ENCODE data around the gene AK8.

Gene AK8

GRCh38 chr9:132726576-132727130 lies 151.4 kb downstream of the AK8 start:
- Histone ChIP-seq H3K14ac (ENCODE audit: low read length) (no peak overlapping the region), H3K36me3 (replicated peaks in 1 of 2; ENCODE audit: control insufficient read depth in 2 of 2, insufficient read depth in 2 of 2, low read length in 2 of 2) (no peaks in the 10 kb centered on the region), H3K9me3 (replicated peaks in 1 of 2; ENCODE audit: control insufficient read depth in 2 of 2, insufficient read depth in 1 of 2, low read depth in 1 of 2, low read length in 2 of 2) (no peaks in the 10 kb centered on the region), H3K4me2 (ENCODE audit: insufficient read depth, low read length, poor library complexity, severe bottlenecking) (no peak overlapping the region), H4K91ac (ENCODE audit: low read depth, low read length, poor library complexity) (no peak overlapping the region), H3K4me1 (ENCODE audit: control insufficient read depth in 2 of 2, insufficient read depth in 1 of 2, low read depth in 1 of 2, low read length in 2 of 2) (peaks cover 0 to 2% of the 10 kb centered on the region in 2 donors), H3K18ac (ENCODE audit: low read length) (no peak overlapping the region), H3K4ac (ENCODE audit: low read length) (no peak overlapping the region), H2BK5ac (ENCODE audit: low read length) (no peak overlapping the region), H2BK15ac (ENCODE audit: low read length) (no peak overlapping the region), H2AK5ac (ENCODE audit: low read depth, low read length) (no peak overlapping the region), H3K23ac (ENCODE audit: low read depth, low read length, poor library complexity) (no peak overlapping the region), H2BK120ac (ENCODE audit: low read depth, low read length) (no peak overlapping the region), H4K8ac (ENCODE audit: low read depth, low read length) (no peak overlapping the region), H2AFZ (ENCODE audit: low read length) (no peak overlapping the region), H3K27ac (replicated peaks; ENCODE audit: low read length) (no peak overlapping the region), H3K27me3 (ENCODE audit: control insufficient read depth in 3 of 3, insufficient read depth in 3 of 3, low read depth in 1 of 3, low read length in 3 of 3) (peaks cover 0 to 11% (median 0%) of the 10 kb centered on the region in 3 experiments), H3K79me1 (ENCODE audit: low read depth, low read length) (no peaks in the 10 kb centered on the region), H3K4me3 (ENCODE audit: low read length in 2 of 2) (no peak overlapping the region), H3K9ac (ENCODE audit: low read depth, low read length, poor library complexity) (no peak overlapping the region), H2BK12ac (ENCODE audit: low read length) (no peak overlapping the region)
- DNase-seq (ENCODE audit: low spot score): no peak
- WGBS, 2 donors (ENCODE audit: extremely low coverage in 2 of 2, insufficient read length in 2 of 2, insufficient replicate concordance in 1 of 2): no CpG with 5 or more reads among the region's 8 CpGs

GRCh38 chr9:132725306-132725705 lies 152.8 kb downstream of the AK8 start:
- no CpG with 5 or more reads among the region's 13 CpGs for WGBS, 2 donors (ENCODE audit: extremely low coverage in 2 of 2, insufficient read length in 2 of 2, insufficient replicate concordance in 1 of 2)

GRCh38 chr9:132723809-132724208 lies 154.3 kb downstream of the AK8 start:
- DNase-seq (ENCODE audit: low spot score): no peak
- H2BK15ac ChIP-seq (ENCODE audit: low read length): no peak overlapping the region
- H2BK12ac ChIP-seq (ENCODE audit: low read length): no peak overlapping the region
- peaks cover 0 to 2% of the 10 kb centered on the region in 2 donors for H3K4me1 ChIP-seq (ENCODE audit: control insufficient read depth in 2 of 2, insufficient read depth in 1 of 2, low read depth in 1 of 2, low read length in 2 of 2)
- H2AK5ac ChIP-seq (ENCODE audit: low read depth, low read length): no peak overlapping the region
- H3K14ac ChIP-seq (ENCODE audit: low read length): peak overlapping the region; percentile 48
- no peak overlapping the region for H3K18ac ChIP-seq (ENCODE audit: low read length)
- H3K27me3 ChIP-seq (ENCODE audit: control insufficient read depth in 3 of 3, insufficient read depth in 3 of 3, low read depth in 1 of 3, low read length in 3 of 3): peaks cover 0 to 11% (median 0%) of the 10 kb centered on the region in 3 experiments
- H3K36me3 ChIP-seq (replicated peaks in 1 of 2; ENCODE audit: control insufficient read depth in 2 of 2, insufficient read depth in 2 of 2, low read length in 2 of 2): no peaks in the 10 kb centered on the region
- H3K79me1 ChIP-seq (ENCODE audit: low read depth, low read length): no peaks in the 10 kb centered on the region
- H4K91ac ChIP-seq (ENCODE audit: low read depth, low read length, poor library complexity): no peak overlapping the region
- H2AFZ ChIP-seq (ENCODE audit: low read length): no peak overlapping the region
- H3K4me3 ChIP-seq (ENCODE audit: low read length in 2 of 2): no peak overlapping the region
- no peak overlapping the region for H2BK5ac ChIP-seq (ENCODE audit: low read length)
- no peak overlapping the region for H2BK120ac ChIP-seq (ENCODE audit: low read depth, low read length)
- H4K8ac ChIP-seq (ENCODE audit: low read depth, low read length): no peak overlapping the region
- no CpG with 5 or more reads among the region's 4 CpGs for WGBS, 2 donors (ENCODE audit: extremely low coverage in 2 of 2, insufficient read length in 2 of 2, insufficient replicate concordance in 1 of 2)
- H3K4ac ChIP-seq (ENCODE audit: low read length): no peak overlapping the region
- H3K27ac ChIP-seq (replicated peaks; ENCODE audit: low read length): no peak overlapping the region
- H3K9me3 ChIP-seq (replicated peaks in 1 of 2; ENCODE audit: control insufficient read depth in 2 of 2, insufficient read depth in 1 of 2, low read depth in 1 of 2, low read length in 2 of 2): no peaks in the 10 kb centered on the region
- H3K9ac ChIP-seq (ENCODE audit: low read depth, low read length, poor library complexity): no peak overlapping the region
- H3K23ac ChIP-seq (ENCODE audit: low read depth, low read length, poor library complexity): peak overlapping the region; percentile 25
- H3K4me2 ChIP-seq (ENCODE audit: insufficient read depth, low read length, poor library complexity, severe bottlenecking): no peak overlapping the region

More at GRCh38 chr9:132725306-132725705, 152.8 kb downstream of the AK8 start:
- no peak overlapping the region for H2AFZ ChIP-seq (ENCODE audit: low read length)
- no peak overlapping the region for H3K4me3 ChIP-seq (ENCODE audit: low read length in 2 of 2)
- no peak overlapping the region for H3K23ac ChIP-seq (ENCODE audit: low read depth, low read length, poor library complexity)
- H2AK5ac ChIP-seq (ENCODE audit: low read depth, low read length): no peak overlapping the region
- no peaks in the 10 kb centered on the region for H3K9me3 ChIP-seq (replicated peaks in 1 of 2; ENCODE audit: control insufficient read depth in 2 of 2, insufficient read depth in 1 of 2, low read depth in 1 of 2, low read length in 2 of 2)
- H3K27me3 ChIP-seq (ENCODE audit: control insufficient read depth in 3 of 3, insufficient read depth in 3 of 3, low read depth in 1 of 3, low read length in 3 of 3): peaks cover 0 to 11% (median 0%) of the 10 kb centered on the region in 3 experiments
- no peak overlapping the region for H4K8ac ChIP-seq (ENCODE audit: low read depth, low read length)
- H3K9ac ChIP-seq (ENCODE audit: low read depth, low read length, poor library complexity): no peak overlapping the region
- H3K4me1 ChIP-seq (ENCODE audit: control insufficient read depth in 2 of 2, insufficient read depth in 1 of 2, low read depth in 1 of 2, low read length in 2 of 2): peaks cover 0 to 2% of the 10 kb centered on the region in 2 donors
- no peak overlapping the region for H2BK15ac ChIP-seq (ENCODE audit: low read length)
- H3K36me3 ChIP-seq (replicated peaks in 1 of 2; ENCODE audit: control insufficient read depth in 2 of 2, insufficient read depth in 2 of 2, low read length in 2 of 2): no peaks in the 10 kb centered on the region
- H2BK5ac ChIP-seq (ENCODE audit: low read length): no peak overlapping the region
- no peaks in the 10 kb centered on the region for H3K79me1 ChIP-seq (ENCODE audit: low read depth, low read length)
- no peak overlapping the region for H2BK120ac ChIP-seq (ENCODE audit: low read depth, low read length)
- H3K14ac ChIP-seq (ENCODE audit: low read length): no peak overlapping the region
- H2BK12ac ChIP-seq (ENCODE audit: low read length): no peak overlapping the region
- H3K4me2 ChIP-seq (ENCODE audit: insufficient read depth, low read length, poor library complexity, severe bottlenecking): no peak overlapping the region
- no peak overlapping the region for H3K18ac ChIP-seq (ENCODE audit: low read length)
- H4K91ac ChIP-seq (ENCODE audit: low read depth, low read length, poor library complexity): no peak overlapping the region
- no peak for DNase-seq (ENCODE audit: low spot score)
- no peak overlapping the region for H3K4ac ChIP-seq (ENCODE audit: low read length)
- H3K27ac ChIP-seq (replicated peaks; ENCODE audit: low read length): no peak overlapping the region

- Histone ChIP-seq H4K91ac (ENCODE audit: low read depth, low read length, poor library complexity) (no peak overlapping the region), H2BK120ac (ENCODE audit: low read depth, low read length) (no peak overlapping the region), H3K14ac (ENCODE audit: low read length) (peak overlapping the region; percentile 84), H3K27ac (replicated peaks; ENCODE audit: low read length) (no peak overlapping the region), H3K9ac (ENCODE audit: low read depth, low read length, poor library complexity) (no peak overlapping the region), H2BK5ac (ENCODE audit: low read length) (no peak overlapping the region), H2BK12ac (ENCODE audit: low read length) (no peak overlapping the region), H3K4me2 (ENCODE audit: insufficient read depth, low read length, poor library complexity, severe bottlenecking) (no peak overlapping the region), H3K4me1 (ENCODE audit: control insufficient read depth in 2 of 2, insufficient read depth in 1 of 2, low read depth in 1 of 2, low read length in 2 of 2) (peaks cover 0 to 5% of the 10 kb centered on the region in 2 donors), H4K8ac (ENCODE audit: low read depth, low read length) (no peak overlapping the region), H3K4me3 (ENCODE audit: low read length in 2 of 2) (no peak overlapping the region), H3K27me3 (ENCODE audit: control insufficient read depth in 3 of 3, insufficient read depth in 3 of 3, low read depth in 1 of 3, low read length in 3 of 3) (peaks cover 0 to 6% (median 0%) of the 10 kb centered on the region in 3 experiments), H2BK15ac (ENCODE audit: low read length) (no peak overlapping the region), H2AFZ (ENCODE audit: low read length) (no peak overlapping the region), H3K4ac (ENCODE audit: low read length) (peak overlapping the region; percentile 79), H2AK5ac (ENCODE audit: low read depth, low read length) (peak overlapping the region; percentile 82), H3K9me3 (replicated peaks in 1 of 2; ENCODE audit: control insufficient read depth in 2 of 2, insufficient read depth in 1 of 2, low read depth in 1 of 2, low read length in 2 of 2) (no peaks in the 10 kb centered on the region), H3K79me1 (ENCODE audit: low read depth, low read length) (no peaks in the 10 kb centered on the region), H3K36me3 (replicated peaks in 1 of 2; ENCODE audit: control insufficient read depth in 2 of 2, insufficient read depth in 2 of 2, low read length in 2 of 2) (no peaks in the 10 kb centered on the region), H3K23ac (ENCODE audit: low read depth, low read length, poor library complexity) (peak overlapping the region; percentile 66), H3K18ac (ENCODE audit: low read length) (peak overlapping the region; percentile 19)
- DNase-seq (ENCODE audit: low spot score): no peak
- WGBS, 2 donors (ENCODE audit: extremely low coverage in 2 of 2, insufficient read length in 2 of 2, insufficient replicate concordance in 1 of 2): no CpG with 5 or more reads among the region's 16 CpGs
Measured at GRCh38 chr9:132722564-132723065, 155.5 kb downstream of the AK8 start.

All from neuronal stem cell (in vitro differentiated cells).